ENCODE results near the gene LRP1. TPM values are rescaled to one million over a fixed set of nuclear protein-coding genes. Genes with fewer than 3 reads are reported as not detected.

The LRP1 gene
- total RNA-seq, 1 experiment from 2014 or later: 9.0 TPM

DNA sequence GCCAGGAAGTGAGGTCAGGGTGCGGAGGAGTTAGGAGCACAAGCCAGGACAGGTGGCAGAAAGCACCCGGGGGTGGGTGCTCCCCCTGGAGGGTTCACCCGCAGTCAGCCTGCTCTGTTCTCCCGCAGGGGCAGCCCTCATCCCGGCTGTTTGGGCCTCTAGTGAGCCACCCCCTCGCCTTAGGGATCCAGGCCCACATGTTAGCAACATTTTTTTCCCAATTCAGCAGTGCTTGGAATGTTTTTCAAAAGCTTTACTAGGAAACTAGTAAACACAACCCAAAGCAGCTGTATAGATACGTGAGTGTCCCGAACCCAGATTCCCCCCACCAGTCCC is 59.8 kb downstream of the LRP1 start:
- BruUV-seq (replicated peaks): no TSS peak
- H3K4me3 ChIP-seq (ENCODE audit: low read depth in 2 of 2, low read length in 2 of 2): no peak overlapping the region
- H3K9me3 ChIP-seq (ENCODE audit: control insufficient read depth, insufficient read depth, low read depth, low read length): no peaks in the 10 kb centered on the region
- H3K27me3 ChIP-seq (ENCODE audit: control insufficient read depth, insufficient read depth, low read length): no peaks in the 10 kb centered on the region
- H3K27ac ChIP-seq (ENCODE audit: low read length): no peak overlapping the region
- CTCF ChIA-PET: interaction anchor here (0.5 kb wide), 1 partner anchor 60 kb away, joined by 3 read pairs; no protein-coding TSS in a partner anchor
- POLR2A ChIA-PET: no interaction called here
- in situ Hi-C loops (cut with HindIII; ENCODE audit: low pct_unique_long_range_greater_than_20kb, low sequenced_read_pairs) (no loop called here), intact Hi-C loops (cut with micrococcal nuclease; ENCODE audit: unreplicated experiment) (no loop called here)
- ATAC-seq (no peak), DNase-seq (ENCODE audit: low read depth, low spot score) (no peak)
- TF ChIP-seq CTCF (IDR thresholded peaks at IDR 0.05): no peak
- TF ChIP-seq, protein P1, sequence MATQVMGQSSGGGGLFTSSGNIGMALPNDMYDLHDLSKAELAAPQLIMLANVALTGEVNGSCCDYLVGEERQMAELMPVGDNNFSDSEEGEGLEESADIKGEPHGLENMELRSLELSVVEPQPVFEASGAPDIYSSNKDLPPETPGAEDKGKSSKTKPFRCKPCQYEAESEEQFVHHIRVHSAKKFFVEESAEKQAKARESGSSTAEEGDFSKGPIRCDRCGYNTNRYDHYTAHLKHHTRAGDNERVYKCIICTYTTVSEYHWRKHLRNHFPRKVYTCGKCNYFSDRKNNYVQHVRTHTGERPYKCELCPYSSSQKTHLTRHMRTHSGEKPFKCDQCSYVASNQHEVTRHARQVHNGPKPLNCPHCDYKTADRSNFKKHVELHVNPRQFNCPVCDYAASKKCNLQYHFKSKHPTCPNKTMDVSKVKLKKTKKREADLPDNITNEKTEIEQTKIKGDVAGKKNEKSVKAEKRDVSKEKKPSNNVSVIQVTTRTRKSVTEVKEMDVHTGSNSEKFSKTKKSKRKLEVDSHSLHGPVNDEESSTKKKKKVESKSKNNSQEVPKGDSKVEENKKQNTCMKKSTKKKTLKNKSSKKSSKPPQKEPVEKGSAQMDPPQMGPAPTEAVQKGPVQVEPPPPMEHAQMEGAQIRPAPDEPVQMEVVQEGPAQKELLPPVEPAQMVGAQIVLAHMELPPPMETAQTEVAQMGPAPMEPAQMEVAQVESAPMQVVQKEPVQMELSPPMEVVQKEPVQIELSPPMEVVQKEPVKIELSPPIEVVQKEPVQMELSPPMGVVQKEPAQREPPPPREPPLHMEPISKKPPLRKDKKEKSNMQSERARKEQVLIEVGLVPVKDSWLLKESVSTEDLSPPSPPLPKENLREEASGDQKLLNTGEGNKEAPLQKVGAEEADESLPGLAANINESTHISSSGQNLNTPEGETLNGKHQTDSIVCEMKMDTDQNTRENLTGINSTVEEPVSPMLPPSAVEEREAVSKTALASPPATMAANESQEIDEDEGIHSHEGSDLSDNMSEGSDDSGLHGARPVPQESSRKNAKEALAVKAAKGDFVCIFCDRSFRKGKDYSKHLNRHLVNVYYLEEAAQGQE (IDR thresholded peaks at IDR 0.05; ENCODE audit: insufficient read depth in 1 of 2, low read depth in 2 of 2, low read length in 1 of 2): no peak
- no peak for TF ChIP-seq TCF7L2 (IDR thresholded peaks at IDR 0.05; ENCODE audit: low read depth, low read length)
- no peak for TF ChIP-seq SIN3A (IDR thresholded peaks at IDR 0.05; ENCODE audit: borderline replicate concordance, insufficient read depth, low read depth, low read length)
- no peaks in the 10 kb centered on the region for H3K36me3 ChIP-seq (ENCODE audit: control insufficient read depth, insufficient read depth, low read length)
- H3K4me1 ChIP-seq (ENCODE audit: control insufficient read depth, insufficient read depth, low read length): no peaks in the 10 kb centered on the region

- in situ Hi-C loops (cut with HindIII; ENCODE audit: low pct_unique_long_range_greater_than_20kb, low sequenced_read_pairs) (no loop called here), intact Hi-C loops (cut with micrococcal nuclease; ENCODE audit: unreplicated experiment) (no loop called here)
- ChIA-PET CTCF (no interaction called here), POLR2A (interaction anchor here (0.6 kb wide), 1 partner anchor 36 kb away, joined by 3 read pairs; no protein-coding TSS in a partner anchor)
- TF ChIP-seq SIN3A (IDR thresholded peaks at IDR 0.05; ENCODE audit: borderline replicate concordance, insufficient read depth, low read depth, low read length): no peak
- TF ChIP-seq CTCF (IDR thresholded peaks at IDR 0.05): no peak
- TF ChIP-seq TCF7L2 (IDR thresholded peaks at IDR 0.05; ENCODE audit: low read depth, low read length): no peak
- no peak for TF ChIP-seq POLR2AphosphoS5 (IDR thresholded peaks at IDR 0.05; ENCODE audit: low read depth, low read length)
- TF ChIP-seq, protein P1 (IDR thresholded peaks at IDR 0.05; ENCODE audit: insufficient read depth in 1 of 2, low read depth in 2 of 2, low read length in 1 of 2): no peak
- no TSS peak for BruUV-seq (replicated peaks)
- no peak overlapping the region for H3K27ac ChIP-seq (ENCODE audit: low read length)
- H3K27me3 ChIP-seq (ENCODE audit: control insufficient read depth, insufficient read depth, low read length): no peaks in the 10 kb centered on the region
- no peak overlapping the region for H3K4me3 ChIP-seq (ENCODE audit: low read depth in 2 of 2, low read length in 2 of 2)
- no peaks in the 10 kb centered on the region for H3K36me3 ChIP-seq (ENCODE audit: control insufficient read depth, insufficient read depth, low read length)
- no peaks in the 10 kb centered on the region for H3K9me3 ChIP-seq (ENCODE audit: control insufficient read depth, insufficient read depth, low read depth, low read length)
- no peaks in the 10 kb centered on the region for H3K4me1 ChIP-seq (ENCODE audit: control insufficient read depth, insufficient read depth, low read length)
- ATAC-seq (no peak), DNase-seq (ENCODE audit: low read depth, low spot score) (no peak)
Measured at GRCh38 chr12:57190037-57190436, 61.8 kb downstream of the LRP1 start.
